SK-N-MC (cell line): Measurements from ENCODE around the gene NTRK1.

Experiments
- EZH2 ChIP-seq: fragments of 200-600 bp; sonication (generic); IDR thresholded peaks from one replicate; pipeline ENCODE4 v1.6.1; 2017; ENCODE audit warnings: antibody characterized with exemption
- POLR2AphosphoS5 ChIP-seq: IDR thresholded peaks from 2 replicates; pipeline ENCODE4 v1.6.1; 2012; ENCODE audit warnings: mild to moderate bottlenecking, low read depth, low read length, borderline replicate concordance

GRCh38 chr1:156927215-156928042, 66.8 kb downstream of the NTRK1 start:
- TF ChIP-seq POLR2AphosphoS5: no peak
- TF ChIP-seq EZH2: no peak
